GM21786 (cell line): ENCODE data around the gene CAMSAP3.
A peak's percentile ranks its signal among the peaks of the same experiment; 100 is the strongest.

Experiments used
- ATAC-seq: cut with Tn5 transposase; IDR thresholded peaks from one replicate; pipeline ENCODE4 v1.9.1; 2021; ENCODE audit not compliant: unreplicated experiment

Gene CAMSAP3

DNA sequence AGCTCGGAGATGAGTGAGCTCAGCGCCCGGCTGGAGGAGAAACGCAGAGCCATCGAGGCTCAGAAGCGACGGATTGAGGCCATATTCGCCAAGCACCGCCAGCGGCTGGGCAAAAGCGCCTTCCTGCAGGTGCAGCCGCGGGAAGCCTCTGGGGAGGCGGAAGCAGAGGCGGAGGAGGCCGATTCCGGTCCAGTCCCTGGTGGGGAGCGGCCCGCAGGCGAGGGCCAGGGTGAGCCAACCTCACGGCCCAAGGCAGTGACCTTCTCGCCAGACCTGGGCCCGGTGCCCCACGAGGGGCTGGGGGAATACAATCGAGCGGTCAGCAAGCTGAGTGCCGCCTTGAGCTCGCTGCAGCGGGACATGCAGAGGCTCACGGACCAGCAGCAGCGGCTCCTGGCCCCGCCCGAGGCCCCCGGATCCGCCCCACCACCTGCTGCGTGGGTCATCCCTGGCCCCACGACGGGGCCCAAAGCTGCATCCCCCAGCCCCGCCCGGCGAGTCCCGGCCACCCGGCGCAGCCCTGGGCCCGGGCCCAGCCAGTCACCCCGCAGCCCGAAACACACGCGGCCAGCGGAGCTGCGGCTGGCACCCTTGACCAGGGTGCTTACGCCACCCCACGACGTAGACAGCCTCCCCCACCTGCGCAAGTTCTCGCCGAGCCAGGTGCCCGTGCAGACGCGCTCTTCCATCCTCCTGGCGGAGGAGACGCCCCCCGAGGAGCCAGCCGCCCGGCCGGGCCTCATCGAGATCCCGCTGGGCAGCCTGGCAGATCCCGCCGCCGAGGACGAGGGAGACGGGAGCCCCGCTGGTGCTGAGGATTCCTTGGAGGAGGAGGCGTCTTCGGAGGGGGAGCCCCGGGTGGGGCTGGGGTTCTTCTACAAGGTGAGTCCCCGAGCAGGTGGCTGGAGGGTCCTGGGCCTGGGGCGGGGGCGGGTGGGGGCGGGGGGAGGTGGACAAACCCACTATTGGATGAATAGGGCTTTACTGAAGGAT lies 16.9 kb downstream of the CAMSAP3 start:
- no peak for ATAC-seq

DNA sequence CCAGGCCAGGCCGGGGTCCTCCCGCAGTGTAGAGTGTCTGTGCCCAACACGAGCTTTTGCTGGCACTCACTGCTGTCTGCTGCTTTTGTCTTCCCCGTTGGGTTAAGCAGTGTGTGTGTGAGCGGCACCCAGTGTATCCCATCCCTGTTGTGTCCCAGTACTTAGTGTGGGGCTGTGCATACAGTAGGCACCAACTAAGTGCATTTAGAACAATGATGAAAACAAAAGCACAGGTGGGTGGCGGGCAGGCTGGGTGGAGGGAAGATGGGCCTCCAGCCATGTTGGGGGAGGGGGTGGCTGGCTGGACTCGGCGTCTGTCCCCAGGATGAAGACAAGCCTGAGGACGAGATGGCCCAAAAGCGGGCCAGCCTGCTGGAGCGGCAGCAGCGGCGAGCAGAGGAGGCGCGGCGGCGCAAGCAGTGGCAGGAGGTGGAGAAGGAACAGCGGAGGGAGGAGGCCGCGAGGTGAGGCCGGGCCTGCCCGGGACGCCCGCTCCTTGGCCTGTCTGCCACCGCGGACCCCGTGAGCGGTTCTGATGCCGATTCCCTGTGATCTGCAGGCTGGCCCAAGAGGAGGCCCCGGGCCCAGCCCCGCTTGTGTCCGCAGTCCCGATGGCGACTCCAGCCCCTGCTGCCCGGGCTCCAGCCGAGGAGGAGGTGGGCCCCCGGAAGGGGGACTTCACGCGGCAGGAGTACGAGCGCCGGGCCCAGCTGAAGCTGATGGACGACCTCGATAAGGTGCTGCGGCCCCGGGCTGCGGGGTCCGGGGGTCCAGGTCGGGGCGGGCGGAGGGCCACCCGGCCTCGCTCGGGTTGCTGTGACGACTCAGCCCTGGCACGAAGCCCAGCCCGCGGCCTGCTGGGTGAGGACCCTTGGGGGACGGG lies 19.4 kb downstream of the CAMSAP3 start:
- no peak for ATAC-seq

DNA sequence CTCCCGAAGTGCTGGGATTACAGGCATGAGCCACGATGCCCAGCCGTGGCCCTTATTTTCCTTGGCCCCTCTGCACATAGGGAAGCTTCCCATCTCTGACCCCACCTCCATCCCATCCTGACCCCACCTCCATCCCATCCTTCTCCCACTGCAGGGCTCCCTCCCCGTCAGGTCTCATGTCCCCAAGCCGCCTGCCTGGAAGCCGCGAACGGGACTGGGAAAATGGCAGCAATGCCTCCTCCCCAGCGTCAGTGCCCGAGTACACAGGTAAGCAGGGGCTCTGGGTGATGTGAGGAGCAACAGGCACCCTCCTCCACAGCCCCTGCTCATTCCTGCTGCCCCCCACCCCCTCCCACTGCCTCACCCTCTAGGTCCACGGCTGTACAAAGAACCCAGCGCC lies 21.5 kb downstream of the CAMSAP3 start:
- no peak for ATAC-seq

DNA sequence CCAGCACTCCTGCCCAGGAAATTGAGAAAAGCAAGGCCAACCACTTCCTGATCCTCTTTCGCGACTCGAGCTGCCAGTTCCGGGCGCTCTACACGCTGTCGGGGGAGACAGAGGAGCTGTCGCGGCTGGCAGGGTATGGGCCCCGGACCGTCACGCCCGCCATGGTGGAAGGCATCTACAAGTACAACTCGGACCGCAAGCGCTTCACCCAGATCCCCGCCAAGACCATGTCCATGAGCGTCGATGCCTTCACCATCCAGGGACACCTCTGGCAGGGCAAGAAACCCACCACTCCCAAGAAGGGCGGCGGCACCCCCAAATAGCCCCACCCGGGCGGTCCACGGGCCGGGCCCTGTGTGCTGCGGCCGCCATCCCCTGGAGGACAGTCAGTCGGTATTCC lies 22.1 kb downstream of the CAMSAP3 start:
- no peak for ATAC-seq

DNA sequence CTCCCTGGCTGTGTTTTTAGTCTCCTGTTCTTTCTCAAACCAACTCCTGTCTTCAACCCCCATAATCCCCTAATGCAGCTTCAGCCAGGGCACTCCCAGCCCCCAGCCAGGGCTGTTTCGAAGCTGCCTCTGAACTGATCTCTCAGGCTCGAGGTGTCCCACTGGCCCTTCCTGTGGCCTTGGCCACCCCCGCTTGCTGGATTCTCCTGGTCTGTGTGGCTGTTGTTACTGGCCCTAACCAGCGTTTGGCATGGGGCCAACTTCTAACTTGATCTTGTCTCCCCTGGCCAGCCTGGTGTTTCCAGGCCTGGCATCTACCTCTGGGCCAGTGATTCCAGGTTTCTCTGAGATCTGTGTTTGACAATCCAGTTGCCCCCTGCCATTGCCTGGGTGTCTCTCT lies 22.7 kb downstream of the CAMSAP3 start:
- ATAC-seq: no peak

DNA sequence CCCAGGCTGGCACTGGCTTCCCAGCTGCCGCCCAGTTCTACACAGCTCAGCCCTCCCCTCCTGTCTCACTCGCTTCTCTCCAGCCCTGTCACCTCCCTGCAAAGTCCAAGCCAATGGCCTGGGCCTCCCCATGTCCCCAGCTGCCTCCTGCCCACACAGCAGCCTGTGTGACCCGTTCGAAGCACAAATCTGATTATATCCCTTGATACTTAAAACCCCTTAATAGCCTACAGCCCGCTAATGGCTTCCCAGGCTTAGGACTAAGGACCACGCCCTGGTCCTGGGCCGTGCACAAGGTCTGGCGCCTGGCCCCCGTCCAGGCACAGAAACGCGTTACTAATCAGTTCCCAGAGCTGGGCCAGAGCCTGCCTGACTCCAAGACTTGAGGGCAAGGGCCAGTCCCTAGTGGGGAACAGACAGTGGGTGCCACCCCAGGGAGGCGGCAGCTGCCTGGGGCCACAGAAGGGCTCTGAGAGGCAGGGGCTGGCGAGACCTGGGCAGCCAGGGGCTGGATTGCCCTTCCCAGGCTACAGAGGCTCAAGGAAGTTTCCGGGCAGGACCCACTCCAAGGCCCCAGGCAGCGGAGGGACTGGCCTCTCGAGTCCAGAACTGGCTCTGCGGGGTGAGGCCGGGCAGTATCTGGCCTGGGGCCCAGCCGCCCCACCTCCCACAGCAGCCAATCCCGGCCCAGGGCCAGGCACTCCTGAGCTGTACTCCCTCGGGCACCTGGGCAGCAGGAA lies 23.3 kb downstream of the CAMSAP3 start:
- ATAC-seq: no peak

DNA sequence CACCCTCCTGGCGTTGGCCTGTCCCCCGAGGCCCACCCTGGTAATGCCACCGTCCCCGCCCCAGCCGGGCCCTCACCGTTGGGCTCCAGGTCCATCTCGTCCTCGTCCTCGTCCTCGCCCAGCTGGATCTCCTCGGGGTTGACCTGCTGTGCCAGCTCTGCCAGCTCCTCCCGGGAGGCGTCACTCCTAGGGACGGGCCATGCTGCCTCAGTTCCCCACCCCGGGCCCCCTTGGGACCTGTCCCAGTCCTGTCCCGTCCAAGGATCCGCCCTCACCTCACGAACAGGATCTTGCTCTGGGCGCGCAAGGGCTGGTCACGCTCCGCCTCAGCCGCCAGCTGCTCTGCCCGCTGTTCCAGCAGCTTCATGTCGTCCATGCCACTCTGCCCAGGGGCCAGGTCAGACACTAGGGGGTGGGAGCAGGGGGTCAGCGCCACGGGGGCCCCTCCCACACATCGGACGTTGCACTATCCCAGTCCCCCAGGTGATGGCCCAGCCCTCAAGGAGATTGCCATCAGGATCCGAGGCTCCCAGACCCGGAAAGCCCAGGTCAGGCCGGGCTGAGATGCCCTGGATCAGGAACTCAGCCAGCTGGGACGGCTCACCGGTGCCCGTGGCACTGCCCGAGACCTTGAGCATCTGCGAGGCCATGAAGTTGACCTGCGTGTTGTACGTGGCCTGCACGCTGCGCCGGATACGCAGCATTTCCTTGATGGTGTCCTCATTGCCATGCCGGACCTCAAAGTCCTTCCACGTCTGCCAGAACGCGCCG lies 24.2 kb downstream of the CAMSAP3 start:
- no peak for ATAC-seq

DNA sequence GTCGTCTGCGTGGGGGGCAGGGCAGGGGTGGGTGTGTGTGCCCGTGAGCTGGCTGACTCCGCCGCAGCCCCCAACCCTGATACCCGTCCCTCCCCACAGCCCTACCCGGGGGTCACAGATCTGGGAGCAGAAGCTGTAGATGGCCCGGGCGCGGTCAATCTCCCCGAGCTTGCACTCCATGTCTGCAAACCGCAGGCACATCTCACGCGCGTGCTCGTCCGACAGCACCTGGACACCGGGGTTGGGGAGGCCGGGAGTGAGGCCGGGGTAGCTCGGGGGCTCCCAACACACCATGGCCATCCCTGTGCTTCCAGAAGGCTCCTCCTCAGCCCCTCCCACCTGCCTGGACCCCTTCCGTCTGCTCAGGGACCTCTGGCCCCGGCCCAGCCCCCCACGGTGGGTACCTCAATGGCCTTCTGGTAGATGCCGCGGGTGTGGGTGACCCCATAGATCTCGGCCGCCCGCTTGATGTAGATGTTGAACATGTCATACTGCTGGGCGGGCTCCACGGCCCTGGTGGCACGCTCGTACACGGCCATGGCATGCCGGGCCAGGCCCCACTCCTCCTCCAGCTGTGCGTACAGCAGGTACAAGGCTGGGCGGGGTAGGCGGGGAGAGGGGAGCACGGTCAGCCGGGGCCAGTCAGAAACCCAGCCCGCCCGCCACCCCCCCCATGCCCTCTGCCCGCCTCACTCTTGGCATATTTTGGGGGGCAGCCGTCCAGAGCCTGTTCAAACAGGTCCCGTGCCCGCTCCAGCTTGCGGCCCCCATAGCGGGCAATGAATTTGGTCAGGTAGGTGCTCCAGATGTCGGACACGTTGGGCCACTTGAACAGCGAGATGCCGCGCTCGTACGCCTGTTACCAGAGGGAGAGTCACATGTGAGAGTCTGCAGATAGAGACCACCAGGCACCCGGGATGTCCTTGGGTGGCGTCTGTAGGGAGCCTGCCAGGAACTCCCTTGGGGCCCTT lies 25.1 kb downstream of the CAMSAP3 start:
- no peak for ATAC-seq

DNA sequence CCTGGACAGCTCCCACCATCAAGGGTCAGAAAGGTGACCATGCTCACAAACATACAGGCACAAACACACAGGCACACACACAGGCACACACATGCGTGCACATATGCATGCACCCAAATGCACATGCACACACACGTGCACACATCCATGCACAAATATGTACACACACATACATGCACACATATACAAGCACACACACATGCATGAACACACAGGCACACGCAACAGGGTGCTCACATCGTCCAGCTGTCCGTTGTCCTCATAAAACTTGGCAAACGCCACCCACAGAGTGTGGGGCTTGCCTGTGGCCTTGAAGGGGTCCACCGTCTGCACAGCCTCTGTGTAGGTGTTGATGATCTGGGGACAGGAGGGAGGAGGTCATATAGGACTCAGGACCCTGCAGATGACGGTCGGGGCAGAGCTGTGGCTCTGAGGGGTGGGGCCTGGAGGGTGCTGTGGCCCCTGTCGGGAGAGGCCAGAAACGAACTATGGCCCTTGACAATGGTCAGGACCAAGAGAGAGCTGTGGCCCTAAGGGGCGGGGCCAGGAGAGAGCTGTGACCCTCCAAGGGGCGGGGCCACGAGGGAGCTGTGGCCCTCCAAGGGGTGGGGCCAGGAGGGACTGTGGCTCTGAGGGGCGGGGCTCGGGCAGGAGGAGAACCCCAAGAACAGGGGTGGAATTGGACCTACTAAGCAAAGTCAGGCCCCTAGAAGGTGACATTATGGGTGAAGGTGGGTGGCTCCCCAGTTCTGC lies 27.4 kb downstream of the CAMSAP3 start:
- no peak for ATAC-seq

DNA sequence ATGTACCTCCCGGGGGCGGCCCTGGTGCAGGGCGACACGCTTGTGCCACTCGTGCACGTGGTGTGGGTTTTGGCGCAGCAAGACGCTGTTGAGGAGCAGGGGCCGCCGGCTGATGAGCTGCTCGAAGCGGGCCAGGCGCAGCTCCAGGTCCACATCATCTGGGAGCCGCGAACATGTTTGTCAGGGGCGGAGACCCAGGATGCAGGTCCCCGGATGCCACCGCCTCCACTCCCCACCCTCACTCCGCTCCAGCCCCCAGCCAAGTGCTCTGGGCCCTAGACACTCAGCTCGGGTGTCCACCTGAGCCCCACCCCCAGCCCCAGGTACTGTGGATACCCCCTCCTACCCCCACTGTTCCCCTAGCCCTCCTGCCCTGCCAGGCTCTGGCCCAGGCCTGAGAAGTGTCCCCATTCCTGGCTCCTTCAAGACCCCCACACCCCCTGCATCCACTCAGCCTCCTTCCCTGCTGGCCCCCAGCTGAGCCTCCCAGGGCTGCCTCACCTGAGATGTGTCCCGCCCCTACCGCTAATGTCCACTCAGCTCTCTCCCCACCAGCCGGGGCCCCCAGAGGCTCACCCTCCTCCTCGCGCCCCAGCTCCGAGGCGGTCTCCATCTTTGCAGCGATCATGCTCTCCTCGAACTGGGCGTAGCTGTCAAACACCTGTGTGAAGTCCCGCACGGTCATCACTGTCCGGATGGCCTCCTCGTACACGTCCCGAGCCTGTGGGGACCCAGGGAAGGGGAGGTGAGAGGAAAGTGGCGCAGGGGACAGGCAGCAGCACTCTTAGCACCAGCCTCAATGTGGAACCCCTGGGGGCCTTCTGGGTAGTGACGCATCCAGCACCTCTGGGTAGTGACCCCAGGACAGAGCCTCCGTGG lies 28.3 kb downstream of the CAMSAP3 start:
- no peak for ATAC-seq

DNA sequence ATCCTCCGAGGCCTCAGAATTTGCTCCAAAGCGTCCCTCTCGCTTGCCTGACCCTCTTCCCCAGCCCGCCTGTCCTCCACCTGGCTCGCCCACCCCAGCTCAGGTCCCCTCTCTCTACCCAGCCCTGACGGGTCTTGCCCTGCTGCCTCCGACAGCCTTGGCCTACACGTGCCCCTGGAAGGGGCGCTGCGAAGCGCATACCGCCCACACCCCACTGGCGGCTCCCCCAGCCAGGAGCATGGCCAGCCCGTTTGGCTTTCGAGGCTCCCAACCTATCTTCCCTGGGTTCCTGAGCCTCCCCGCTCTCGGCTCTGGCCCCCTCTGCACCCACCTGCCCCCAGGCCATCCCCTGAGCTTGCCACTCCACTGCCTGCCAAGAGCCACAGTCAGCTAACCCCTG lies 29.1 kb downstream of the CAMSAP3 start:
- ATAC-seq: no peak

DNA sequence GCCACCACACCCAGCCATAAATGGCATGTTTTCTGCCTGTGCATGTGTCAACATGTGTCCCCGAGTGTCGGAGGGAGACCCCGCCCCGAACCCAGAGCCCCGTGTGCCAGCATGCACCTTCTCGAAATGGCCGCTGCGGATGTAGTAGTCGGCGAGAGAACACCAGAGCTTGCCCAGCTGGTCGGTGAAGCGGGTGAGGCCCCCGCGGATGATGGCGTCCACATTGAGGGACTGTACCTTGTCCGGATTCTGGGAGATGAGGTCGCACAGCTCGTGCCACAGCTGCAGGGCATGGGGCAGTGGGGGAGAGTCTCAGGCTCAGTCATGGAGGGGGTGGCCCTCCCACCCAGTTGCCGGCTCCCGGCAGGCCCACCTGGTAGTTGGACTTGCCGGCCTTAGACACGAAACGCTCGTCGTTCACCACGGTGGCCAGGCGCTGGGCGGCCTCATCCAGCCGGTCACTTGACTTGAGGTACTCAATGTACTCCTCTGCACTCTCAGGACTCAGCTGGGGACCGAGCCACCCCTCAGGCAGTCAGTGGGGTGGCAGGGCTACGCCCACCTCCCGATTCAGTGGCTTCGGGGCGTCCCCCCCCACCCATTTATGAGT lies 30.2 kb downstream of the CAMSAP3 start:
- no peak for ATAC-seq

DNA sequence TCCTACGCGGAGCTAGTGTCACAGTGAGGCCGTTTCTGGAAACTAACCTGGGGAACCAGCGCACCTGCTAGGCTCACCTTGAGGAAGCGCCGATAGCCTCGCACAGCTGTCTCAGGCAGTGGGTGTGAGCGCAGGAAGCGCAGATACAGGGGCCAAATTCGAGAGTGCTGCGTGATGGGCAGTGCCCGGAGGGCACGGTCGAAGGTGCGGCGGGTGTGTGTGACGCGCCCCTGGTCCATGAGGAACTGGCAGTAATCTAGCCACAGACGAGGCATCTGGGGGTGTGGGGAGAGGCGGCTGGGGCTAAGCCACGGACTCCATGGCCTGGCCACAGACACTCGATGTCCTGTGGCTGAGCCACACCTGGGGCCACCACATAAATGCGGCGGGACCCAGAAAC lies 31.5 kb downstream of the CAMSAP3 start:
- ATAC-seq: no peak

DNA sequence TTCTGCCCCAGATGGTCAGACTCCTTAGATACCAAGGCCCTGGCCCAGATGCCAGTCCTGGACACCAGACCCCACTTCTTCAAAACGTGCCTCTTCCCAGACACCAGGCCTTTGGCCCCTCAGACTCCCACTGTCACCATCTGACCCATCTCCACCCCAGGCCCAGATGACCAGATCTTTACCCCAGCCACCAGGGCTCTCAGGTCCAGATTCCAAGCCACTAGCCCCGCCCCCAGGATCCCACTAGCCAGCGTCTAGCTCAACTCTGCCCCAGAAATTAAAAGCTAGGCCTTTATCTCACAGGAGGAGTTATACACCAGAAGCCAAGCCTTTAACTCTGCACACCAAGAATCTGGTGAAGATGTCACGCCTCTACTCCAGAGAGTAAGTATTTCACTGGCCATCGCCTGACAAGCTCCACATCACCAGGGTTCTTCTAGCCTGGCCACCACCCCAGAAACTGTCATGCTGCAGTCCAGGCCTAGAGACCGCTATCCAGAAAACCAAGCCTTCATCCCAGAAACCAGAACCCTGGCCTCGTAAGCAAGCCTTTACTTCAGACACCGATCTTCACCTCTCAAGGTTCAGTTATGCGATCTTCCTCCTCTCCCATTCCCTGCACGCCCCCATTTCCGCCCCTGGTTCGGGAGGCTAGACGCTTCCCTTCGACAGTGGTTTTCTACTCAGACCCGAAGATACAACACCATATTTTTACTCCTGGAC lies 33.1 kb downstream of the CAMSAP3 start:
- ATAC-seq: no peak

DNA sequence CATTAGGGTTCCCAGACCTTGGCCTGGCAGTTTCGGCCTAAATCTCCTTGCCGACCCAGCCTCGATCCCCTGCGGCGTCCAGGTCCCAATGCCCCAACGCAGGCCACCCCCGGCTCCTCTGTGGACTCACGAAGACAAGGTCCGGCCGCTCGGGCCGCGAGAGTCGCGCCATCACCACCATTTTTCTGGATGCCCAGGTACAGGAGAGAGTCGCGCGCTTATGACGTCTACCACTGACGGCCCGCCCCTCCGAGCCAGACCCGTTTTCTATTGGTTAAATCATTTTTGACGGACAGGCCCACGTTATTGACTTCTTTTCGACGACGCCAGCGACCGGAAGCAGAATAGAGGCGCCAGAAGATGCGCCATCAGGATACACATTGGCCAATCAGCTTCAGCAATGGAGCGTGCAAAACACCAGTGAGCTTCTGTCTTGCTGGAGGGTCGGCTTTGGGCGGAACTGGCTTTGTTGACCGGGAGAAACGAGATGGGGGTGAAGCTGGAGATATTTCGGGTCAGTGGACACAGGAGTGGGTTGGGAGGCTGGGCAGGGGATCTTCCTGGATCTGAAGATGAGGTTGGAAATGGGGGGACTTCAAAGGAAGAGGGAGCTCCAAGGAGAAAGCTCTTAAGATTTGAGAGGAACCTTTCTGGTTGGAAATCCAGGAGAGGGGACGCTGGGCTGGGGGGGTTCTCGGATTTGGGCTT lies 33.8 kb downstream of the CAMSAP3 start, which contains the start of the genes PET100 and XAB2:
Gene PET100 (plus strand): TSS at position 447 of the 708 bp plus-strand sequence. CDS start 41 bp downstream, at position 488.
Gene XAB2 (minus strand): TSS at position 199 of the 708 bp plus-strand sequence. CDS start 18 bp downstream, at position 181.
- peak; percentile 90 for ATAC-seq

DNA sequence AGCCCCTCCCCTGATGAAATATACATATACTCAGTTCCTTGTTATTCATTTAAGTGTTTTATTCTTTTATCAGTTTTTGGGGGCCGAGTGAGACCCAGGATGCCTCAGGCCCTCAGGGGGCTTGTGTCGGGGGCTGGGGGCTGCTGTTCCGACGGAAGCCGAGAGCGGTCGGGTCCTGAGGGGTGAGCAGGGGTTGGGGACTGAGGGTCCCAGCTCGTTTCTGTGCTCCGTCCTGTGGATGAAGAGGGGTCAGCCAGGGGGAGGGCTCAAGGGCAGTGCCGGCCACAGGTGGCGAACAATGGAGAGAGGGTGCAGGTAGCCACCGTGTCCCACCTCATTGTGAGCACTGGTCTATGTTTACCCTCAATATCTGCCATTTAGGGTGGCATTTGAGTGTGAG lies 35.9 kb downstream of the CAMSAP3 start:
- ATAC-seq: no peak
